ENCODE data around the gene ACSF3.
A peak's percentile ranks its signal among the peaks of the same experiment; 100 is the strongest.
"Not testable (repeated sequence)": the region's sequence is repeated elsewhere in the genome, so short reads cannot be mapped to it uniquely, and the experiment has no call there.

The ACSF3 gene

GRCh38 chr16:89165681-89165979, 72.0 kb downstream of the ACSF3 start:
- not testable (repeated sequence) for DNase-seq

- no peak for DNase-seq
Observed at GRCh38 chr16:89166696-89167424, 73.2 kb downstream of the ACSF3 start.

- DNase-seq, result peak; percentile 87
Observed at GRCh38 chr16:89167425-89167941, 73.8 kb downstream of the ACSF3 start.

GRCh38 chr16:89168381-89169189, 74.9 kb downstream of the ACSF3 start:
- no peak for DNase-seq

GRCh38 chr16:89169778-89170177, 76.1 kb downstream of the ACSF3 start:
- no peak for DNase-seq

- no peak for DNase-seq
Observed at GRCh38 chr16:89170346-89171215, 76.9 kb downstream of the ACSF3 start.

GRCh38 chr16:89171216-89172170, 77.8 kb downstream of the ACSF3 start, which contains the start of gene CDH15:
TSS of gene CDH15 (plus strand) at chr16:89171748. CDS start at chr16:89171832, 84 bp downstream.
- peak; percentile 95 for DNase-seq

- DNase-seq, result no peak
Observed at GRCh38 chr16:89172171-89172527, 78.5 kb downstream of the ACSF3 start.

GRCh38 chr16:89172528-89173173, 79.0 kb downstream of the ACSF3 start:
- DNase-seq, result no peak

- DNase-seq, result no peak
Observed at GRCh38 chr16:89173174-89173921, 79.7 kb downstream of the ACSF3 start.

GRCh38 chr16:89174055-89174827, 80.6 kb downstream of the ACSF3 start:
- DNase-seq, result no peak

GRCh38 chr16:89174877-89175276, 81.2 kb downstream of the ACSF3 start:
- no peak for DNase-seq

- DNase-seq, result no peak
Observed at GRCh38 chr16:89175280-89176146, 81.9 kb downstream of the ACSF3 start.

GRCh38 chr16:89176147-89176690, 82.6 kb downstream of the ACSF3 start:
- no peak for DNase-seq

GRCh38 chr16:89176717-89177116, 83.1 kb downstream of the ACSF3 start:
- no peak for DNase-seq

- DNase-seq, result no peak
Observed at GRCh38 chr16:89177501-89177900, 83.8 kb downstream of the ACSF3 start.

GRCh38 chr16:89178453-89179147, 84.9 kb downstream of the ACSF3 start:
- no peak for DNase-seq

- DNase-seq, result no peak
Observed at GRCh38 chr16:89179148-89179484, 85.5 kb downstream of the ACSF3 start.
